ENCODE data around the gene LARP4. TPM values are rescaled to one million over a fixed set of nuclear protein-coding genes. Genes with fewer than 3 reads are reported as not detected.

The LARP4 gene
- total RNA-seq, 1 experiment from 2014 or later: 92.7 TPM

DNA sequence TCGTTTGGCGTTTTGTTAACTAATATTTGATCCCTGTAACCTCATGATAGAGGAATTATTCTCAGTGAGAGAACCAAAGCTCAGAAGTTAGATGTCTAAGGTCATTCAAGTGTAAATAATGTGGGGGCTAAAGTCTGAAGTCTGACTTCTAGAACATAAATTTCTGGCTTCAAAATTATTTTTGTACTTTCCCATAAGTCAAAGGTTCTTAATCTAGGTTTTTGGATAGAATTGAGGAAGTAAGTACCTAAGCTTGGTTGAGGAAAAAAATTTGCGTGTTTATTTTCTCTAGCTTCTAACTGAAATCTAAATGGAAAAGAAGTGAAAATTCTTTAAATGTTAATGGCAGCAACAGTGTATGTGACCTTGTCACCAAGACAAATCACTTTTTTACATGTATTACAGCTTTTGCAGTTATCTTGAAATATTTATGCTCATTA, 2.3 kb downstream of the LARP4 start:
- H3K27ac ChIP-seq (ENCODE audit: low read length): peak overlapping the region; percentile 99
- POLR2A ChIA-PET: interaction anchor here (0.6 kb wide), 1 partner anchor 28 kb away, joined by 8 read pairs; no protein-coding TSS in a partner anchor

DNA sequence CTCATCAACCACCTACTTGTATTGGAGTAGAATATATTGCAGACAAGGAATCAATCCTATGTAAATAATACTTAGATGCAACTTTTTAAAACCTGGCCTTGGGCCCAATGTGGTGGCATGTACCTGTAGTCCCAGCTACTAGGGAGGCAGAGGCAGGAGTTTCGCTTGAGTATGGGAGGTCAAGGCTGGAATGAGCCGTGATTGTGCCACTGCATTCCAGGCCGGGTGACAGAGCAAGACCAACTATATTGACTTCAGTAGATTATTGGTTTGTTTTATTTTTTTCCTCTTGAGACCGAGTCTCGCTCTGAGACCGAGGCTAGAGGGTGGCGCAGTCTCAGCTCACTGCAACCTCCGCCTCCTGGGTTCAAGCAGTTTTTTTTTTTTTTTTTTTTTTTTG, 3.6 kb downstream of the LARP4 start:
- ATAC-seq: no peak

More for the DNA sequence above, 2.3 kb downstream of the LARP4 start:
- in situ Hi-C loops (cut with HindIII; ENCODE audit: low pct_unique_long_range_greater_than_20kb, low sequenced_read_pairs): no loop called here
- TF ChIP-seq, protein P1, sequence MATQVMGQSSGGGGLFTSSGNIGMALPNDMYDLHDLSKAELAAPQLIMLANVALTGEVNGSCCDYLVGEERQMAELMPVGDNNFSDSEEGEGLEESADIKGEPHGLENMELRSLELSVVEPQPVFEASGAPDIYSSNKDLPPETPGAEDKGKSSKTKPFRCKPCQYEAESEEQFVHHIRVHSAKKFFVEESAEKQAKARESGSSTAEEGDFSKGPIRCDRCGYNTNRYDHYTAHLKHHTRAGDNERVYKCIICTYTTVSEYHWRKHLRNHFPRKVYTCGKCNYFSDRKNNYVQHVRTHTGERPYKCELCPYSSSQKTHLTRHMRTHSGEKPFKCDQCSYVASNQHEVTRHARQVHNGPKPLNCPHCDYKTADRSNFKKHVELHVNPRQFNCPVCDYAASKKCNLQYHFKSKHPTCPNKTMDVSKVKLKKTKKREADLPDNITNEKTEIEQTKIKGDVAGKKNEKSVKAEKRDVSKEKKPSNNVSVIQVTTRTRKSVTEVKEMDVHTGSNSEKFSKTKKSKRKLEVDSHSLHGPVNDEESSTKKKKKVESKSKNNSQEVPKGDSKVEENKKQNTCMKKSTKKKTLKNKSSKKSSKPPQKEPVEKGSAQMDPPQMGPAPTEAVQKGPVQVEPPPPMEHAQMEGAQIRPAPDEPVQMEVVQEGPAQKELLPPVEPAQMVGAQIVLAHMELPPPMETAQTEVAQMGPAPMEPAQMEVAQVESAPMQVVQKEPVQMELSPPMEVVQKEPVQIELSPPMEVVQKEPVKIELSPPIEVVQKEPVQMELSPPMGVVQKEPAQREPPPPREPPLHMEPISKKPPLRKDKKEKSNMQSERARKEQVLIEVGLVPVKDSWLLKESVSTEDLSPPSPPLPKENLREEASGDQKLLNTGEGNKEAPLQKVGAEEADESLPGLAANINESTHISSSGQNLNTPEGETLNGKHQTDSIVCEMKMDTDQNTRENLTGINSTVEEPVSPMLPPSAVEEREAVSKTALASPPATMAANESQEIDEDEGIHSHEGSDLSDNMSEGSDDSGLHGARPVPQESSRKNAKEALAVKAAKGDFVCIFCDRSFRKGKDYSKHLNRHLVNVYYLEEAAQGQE (IDR thresholded peaks at IDR 0.05; ENCODE audit: insufficient read depth in 1 of 2, low read depth in 2 of 2, low read length in 1 of 2): no peak
- TF ChIP-seq SIN3A (IDR thresholded peaks at IDR 0.05; ENCODE audit: borderline replicate concordance, insufficient read depth, low read depth, low read length) (no peak), POLR2AphosphoS5 (IDR thresholded peaks at IDR 0.05; ENCODE audit: low read depth, low read length) (no peak), TCF7L2 (IDR thresholded peaks at IDR 0.05; ENCODE audit: low read depth, low read length) (no peak)
- TF ChIP-seq, protein P2, sequence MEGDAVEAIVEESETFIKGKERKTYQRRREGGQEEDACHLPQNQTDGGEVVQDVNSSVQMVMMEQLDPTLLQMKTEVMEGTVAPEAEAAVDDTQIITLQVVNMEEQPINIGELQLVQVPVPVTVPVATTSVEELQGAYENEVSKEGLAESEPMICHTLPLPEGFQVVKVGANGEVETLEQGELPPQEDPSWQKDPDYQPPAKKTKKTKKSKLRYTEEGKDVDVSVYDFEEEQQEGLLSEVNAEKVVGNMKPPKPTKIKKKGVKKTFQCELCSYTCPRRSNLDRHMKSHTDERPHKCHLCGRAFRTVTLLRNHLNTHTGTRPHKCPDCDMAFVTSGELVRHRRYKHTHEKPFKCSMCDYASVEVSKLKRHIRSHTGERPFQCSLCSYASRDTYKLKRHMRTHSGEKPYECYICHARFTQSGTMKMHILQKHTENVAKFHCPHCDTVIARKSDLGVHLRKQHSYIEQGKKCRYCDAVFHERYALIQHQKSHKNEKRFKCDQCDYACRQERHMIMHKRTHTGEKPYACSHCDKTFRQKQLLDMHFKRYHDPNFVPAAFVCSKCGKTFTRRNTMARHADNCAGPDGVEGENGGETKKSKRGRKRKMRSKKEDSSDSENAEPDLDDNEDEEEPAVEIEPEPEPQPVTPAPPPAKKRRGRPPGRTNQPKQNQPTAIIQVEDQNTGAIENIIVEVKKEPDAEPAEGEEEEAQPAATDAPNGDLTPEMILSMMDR (IDR thresholded peaks at IDR 0.05): no peak
- no peak for ATAC-seq
- H3K36me3 ChIP-seq (ENCODE audit: control insufficient read depth, insufficient read depth, low read length): peaks cover 14% of the 10 kb centered on the region
- no peak for DNase-seq (ENCODE audit: low read depth, low spot score)
- CTCF ChIA-PET: interaction anchor here (0.6 kb wide), 1 partner anchor 122 kb away, joined by 3 read pairs; no protein-coding TSS in a partner anchor
- H3K4me1 ChIP-seq (ENCODE audit: control insufficient read depth, insufficient read depth, low read length): peaks cover 30% of the 10 kb centered on the region
- intact Hi-C loops (cut with micrococcal nuclease; ENCODE audit: unreplicated experiment): no loop called here
- no TSS peak for BruUV-seq (replicated peaks)
- no peaks in the 10 kb centered on the region for H3K9me3 ChIP-seq (ENCODE audit: control insufficient read depth, insufficient read depth, low read depth, low read length)
- H3K27me3 ChIP-seq (ENCODE audit: control insufficient read depth, insufficient read depth, low read length): no peaks in the 10 kb centered on the region
- peak overlapping the region; percentile 86 to 91 for H3K4me3 ChIP-seq (ENCODE audit: low read depth in 2 of 2, low read length in 2 of 2)

More for the DNA sequence above, 3.6 kb downstream of the LARP4 start:
- Histone ChIP-seq H3K27me3 (ENCODE audit: control insufficient read depth, insufficient read depth, low read length) (no peaks in the 10 kb centered on the region), H3K4me1 (ENCODE audit: control insufficient read depth, insufficient read depth, low read length) (peaks cover 30% of the 10 kb centered on the region), H3K27ac (ENCODE audit: low read length) (peak overlapping the region; percentile 4; the same call in 1 of the 2 replicates), H3K9me3 (ENCODE audit: control insufficient read depth, insufficient read depth, low read depth, low read length) (no peaks in the 10 kb centered on the region), H3K4me3 (ENCODE audit: low read depth in 2 of 2, low read length in 2 of 2) (no peak overlapping the region), H3K36me3 (ENCODE audit: control insufficient read depth, insufficient read depth, low read length) (peaks cover 14% of the 10 kb centered on the region)
- ChIA-PET POLR2A (no interaction called here), CTCF (no interaction called here)
- TF ChIP-seq, protein P1 (IDR thresholded peaks at IDR 0.05; ENCODE audit: insufficient read depth in 1 of 2, low read depth in 2 of 2, low read length in 1 of 2): no peak
- TF ChIP-seq, protein P2 (IDR thresholded peaks at IDR 0.05): no peak
- no peak for TF ChIP-seq SIN3A (IDR thresholded peaks at IDR 0.05; ENCODE audit: borderline replicate concordance, insufficient read depth, low read depth, low read length)
- no peak for TF ChIP-seq TCF7L2 (IDR thresholded peaks at IDR 0.05; ENCODE audit: low read depth, low read length)
- TF ChIP-seq POLR2AphosphoS5 (IDR thresholded peaks at IDR 0.05; ENCODE audit: low read depth, low read length): no peak
- in situ Hi-C loops (cut with HindIII; ENCODE audit: low pct_unique_long_range_greater_than_20kb, low sequenced_read_pairs): no loop called here
- intact Hi-C loops (cut with micrococcal nuclease; ENCODE audit: unreplicated experiment): no loop called here
- no TSS peak for BruUV-seq (replicated peaks)
- DNase-seq (ENCODE audit: low read depth, low spot score): no peak
